Esophagus muscularis mucosa (tissue), 4 donors: ENCODE data around the gene TEDC1. TPM values are rescaled to one million over a fixed set of nuclear protein-coding genes. Genes with fewer than 3 reads are reported as not detected.

ENCODE experiments used
- DNase-seq: peaks from one replicate; pipeline ENCODE4 v3.0.0-alpha.2; 2017; ENCODE audit errors: extremely low spot score
- H3K27ac ChIP-seq, 4 donors: fragments of 200-600 bp; sonication (generic); replicated peaks in 1 of 4; 1 replicate in 3 of 4; 2 replicates in 1 of 4; pipeline ENCODE4 v1.5.1; 2016 to 2019; ENCODE audit warnings: mild to moderate bottlenecking in 1 of 4
- H3K27me3 ChIP-seq, 4 donors: fragments of 200-600 bp; sonication (generic); one replicate each; pipeline versions ENCODE4 v1.5.1 to v1.6.0; 2016 to 2019
- H3K36me3 ChIP-seq, 4 donors: fragments of 200-600 bp; sonication (generic); one replicate each; pipeline ENCODE4 v1.5.1; 2016 to 2019
- H3K4me1 ChIP-seq, 4 donors: fragments of 200-600 bp; sonication (generic); one replicate each; pipeline ENCODE4 v1.5.1; 2016 to 2019
- H3K4me3 ChIP-seq, 4 donors: fragments of 200-600 bp; sonication (generic); 1 replicate in 2 of 4; 2 replicates in 2 of 4; pipeline ENCODE4 v1.5.1; 2016 to 2019; ENCODE audit warnings: mild to moderate bottlenecking in 4 of 4, moderate library complexity in 1 of 4
- H3K9me3 ChIP-seq, 4 donors: fragments of 200-600 bp; sonication (generic); 1 replicate in 3 of 4; 2 replicates in 1 of 4; pipeline ENCODE4 v1.5.1; 2016 to 2019
- EP300 ChIP-seq: sonication (generic); formaldehyde crosslinking; IDR thresholded peaks from one replicate; pipeline ENCODE4 v1.6.1; 2017; ENCODE audit warnings: antibody characterized with exemption
- POLR2A ChIP-seq: fragments of 450-650 bp; IDR thresholded peaks from one replicate; pipeline ENCODE4 v1.6.1; 2017; ENCODE audit warnings: antibody characterized with exemption, moderate library complexity, mild to moderate bottlenecking, low read depth
- POLR2AphosphoS5 ChIP-seq, 2 donors: sonication (generic); formaldehyde crosslinking; IDR thresholded peaks; one replicate each; pipeline ENCODE4 v1.6.1; 2017; ENCODE audit warnings: antibody characterized with exemption in 2 of 2
- WGBS: methylation state at CpG from one replicate; pipeline ENCODE4 v1.1.5; 2018; 5-methylcytosine and 5-hydroxymethylcytosine counted together
- intact Hi-C: fragments of 100-400 bp; cut with DNase I; formaldehyde crosslinking; loops from one replicate; pipeline ENCODE4 v1.15.1; 2023
- total RNA-seq, 4 donors: library from RNA; depleted of rRNA; stranded (reverse); fragments of >200 nt; gene quantifications; one replicate each; pipeline versions ENCODE4 v1.1.0 to v1.2.1, GENCODE V29; 2016
- TF ChIP-seq, protein P1 (sequence below), 3 experiments: fragments of 200-600 bp in 2 of 3; fragments of 450-650 bp in 1 of 3; sonication (generic) in 2 of 3; IDR thresholded peaks; one replicate each; pipeline ENCODE4 v1.5.1; 2017 to 2019; ENCODE audit warnings: antibody characterized with exemption in 3 of 3, mild to moderate bottlenecking in 2 of 3, moderate library complexity in 1 of 3

The TEDC1 gene
- total RNA-seq, 4 donors from 2014 or later: 3.8 to 6.6 (median 4.7) TPM

DNA sequence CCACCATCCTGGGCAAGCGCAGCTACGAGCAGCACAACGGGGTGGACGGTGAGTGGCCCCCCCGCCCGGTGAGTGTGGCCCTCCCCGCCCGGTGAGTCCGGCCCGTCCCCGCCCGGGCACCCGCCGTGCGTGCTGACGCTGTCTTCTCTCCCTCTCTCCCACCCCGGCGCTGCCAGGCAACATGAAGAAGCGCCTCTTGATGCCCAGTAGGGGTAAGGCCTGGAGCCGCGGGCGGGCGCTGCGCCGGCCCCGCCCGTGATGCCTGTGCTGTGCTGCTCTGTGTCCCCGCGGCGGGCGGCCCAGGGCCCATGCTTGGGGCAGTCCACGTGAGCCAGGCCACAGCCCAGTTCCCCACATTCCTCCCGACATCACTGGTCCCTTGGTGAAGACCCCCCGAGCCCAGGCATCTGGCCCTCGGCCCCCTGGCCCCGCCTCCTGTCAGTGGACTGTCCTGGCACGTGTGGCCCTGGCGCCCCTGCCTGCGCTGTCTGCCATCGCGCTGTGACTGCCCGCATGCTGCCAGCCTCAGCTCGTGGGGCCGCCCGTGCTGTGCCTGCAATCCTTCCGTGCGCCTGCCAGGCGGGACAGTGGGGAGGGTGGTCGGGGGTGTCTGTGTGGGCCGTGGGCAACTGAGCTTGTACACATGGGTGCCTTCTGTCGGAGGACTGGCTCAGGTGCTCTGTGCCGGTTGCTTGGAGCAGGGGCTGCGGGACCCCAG, 24.4 kb upstream of the TEDC1 start:
- Histone ChIP-seq H3K27ac (peak overlapping the region in 3 of 4 donors; percentile 84 to 99 (median 93)), H3K27me3 (no peaks in the 10 kb centered on the region)
- 93% methylated on average over 33 of the region's 53 CpGs for WGBS

DNA sequence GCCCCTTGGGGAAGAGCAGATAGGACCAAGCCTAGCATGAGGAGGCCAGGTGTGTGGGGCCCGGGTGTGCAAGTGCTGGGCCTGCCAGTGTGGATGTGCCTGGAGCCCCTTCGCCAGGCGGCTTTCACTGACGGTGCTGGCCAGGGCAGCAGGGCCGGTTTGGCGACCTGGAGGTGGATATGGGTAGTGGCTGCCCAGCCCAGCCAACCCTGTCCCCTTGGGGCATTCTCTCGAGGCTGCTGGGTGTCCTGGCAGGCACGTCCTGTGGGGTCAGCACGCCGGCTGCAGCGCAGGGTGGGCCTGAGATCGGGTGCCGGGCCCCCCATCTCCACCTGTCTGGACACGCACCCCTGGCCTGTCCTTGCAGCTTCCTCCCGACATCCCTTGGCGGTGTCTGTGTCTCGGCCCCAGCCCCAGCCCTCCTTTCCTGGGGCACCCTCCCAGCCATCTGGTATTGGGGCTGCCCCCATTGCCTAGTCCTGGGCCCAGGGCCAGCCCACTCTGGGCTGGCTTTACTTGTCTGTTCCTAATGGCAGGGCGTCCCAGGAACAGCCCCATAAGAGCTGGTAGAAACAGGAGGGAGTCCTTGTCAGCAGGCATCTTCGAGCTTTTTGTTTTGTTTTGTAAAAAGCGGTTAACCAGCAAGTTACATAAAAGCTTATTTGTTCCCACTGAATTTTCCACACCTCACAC, 23.7 kb upstream of the TEDC1 start:
- intact Hi-C loops: no loop called here
- Histone ChIP-seq H3K4me3 (no peak overlapping the region), H3K9me3 (no peaks in the 10 kb centered on the region), H3K27me3 (no peaks in the 10 kb centered on the region), H3K36me3 (peaks cover 33 to 83% (median 62%) of the 10 kb centered on the region in 4 donors), H3K4me1 (peaks cover 49 to 75% (median 54%) of the 10 kb centered on the region in 4 donors), H3K27ac (peak overlapping the region; percentile 84 to 99 (median 94))
- DNase-seq: no peak
- TF ChIP-seq, protein P1, sequence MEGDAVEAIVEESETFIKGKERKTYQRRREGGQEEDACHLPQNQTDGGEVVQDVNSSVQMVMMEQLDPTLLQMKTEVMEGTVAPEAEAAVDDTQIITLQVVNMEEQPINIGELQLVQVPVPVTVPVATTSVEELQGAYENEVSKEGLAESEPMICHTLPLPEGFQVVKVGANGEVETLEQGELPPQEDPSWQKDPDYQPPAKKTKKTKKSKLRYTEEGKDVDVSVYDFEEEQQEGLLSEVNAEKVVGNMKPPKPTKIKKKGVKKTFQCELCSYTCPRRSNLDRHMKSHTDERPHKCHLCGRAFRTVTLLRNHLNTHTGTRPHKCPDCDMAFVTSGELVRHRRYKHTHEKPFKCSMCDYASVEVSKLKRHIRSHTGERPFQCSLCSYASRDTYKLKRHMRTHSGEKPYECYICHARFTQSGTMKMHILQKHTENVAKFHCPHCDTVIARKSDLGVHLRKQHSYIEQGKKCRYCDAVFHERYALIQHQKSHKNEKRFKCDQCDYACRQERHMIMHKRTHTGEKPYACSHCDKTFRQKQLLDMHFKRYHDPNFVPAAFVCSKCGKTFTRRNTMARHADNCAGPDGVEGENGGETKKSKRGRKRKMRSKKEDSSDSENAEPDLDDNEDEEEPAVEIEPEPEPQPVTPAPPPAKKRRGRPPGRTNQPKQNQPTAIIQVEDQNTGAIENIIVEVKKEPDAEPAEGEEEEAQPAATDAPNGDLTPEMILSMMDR (IDR thresholded peaks at IDR 0.05): no peak
- TF ChIP-seq EP300: no peak
- TF ChIP-seq POLR2A: no peak
- no peak for TF ChIP-seq POLR2AphosphoS5 (IDR thresholded peaks at IDR 0.05)
- 84% methylated on average over 15 of the region's 20 CpGs for WGBS

More for the DNA sequence above, 24.4 kb upstream of the TEDC1 start:
- peaks cover 33 to 90% (median 69%) of the 10 kb centered on the region in 4 donors for H3K36me3 ChIP-seq
- H3K9me3 ChIP-seq: no peaks in the 10 kb centered on the region
- TF ChIP-seq, protein P1 (IDR thresholded peaks at IDR 0.05): no peak
- TF ChIP-seq EP300: no peak
- TF ChIP-seq POLR2A: no peak
- TF ChIP-seq POLR2AphosphoS5 (IDR thresholded peaks at IDR 0.05): no peak
- H3K4me1 ChIP-seq: peaks cover 42 to 68% (median 47%) of the 10 kb centered on the region in 4 donors
- intact Hi-C loops: no loop called here
- no peak overlapping the region for H3K4me3 ChIP-seq
- no peak for DNase-seq

DNA sequence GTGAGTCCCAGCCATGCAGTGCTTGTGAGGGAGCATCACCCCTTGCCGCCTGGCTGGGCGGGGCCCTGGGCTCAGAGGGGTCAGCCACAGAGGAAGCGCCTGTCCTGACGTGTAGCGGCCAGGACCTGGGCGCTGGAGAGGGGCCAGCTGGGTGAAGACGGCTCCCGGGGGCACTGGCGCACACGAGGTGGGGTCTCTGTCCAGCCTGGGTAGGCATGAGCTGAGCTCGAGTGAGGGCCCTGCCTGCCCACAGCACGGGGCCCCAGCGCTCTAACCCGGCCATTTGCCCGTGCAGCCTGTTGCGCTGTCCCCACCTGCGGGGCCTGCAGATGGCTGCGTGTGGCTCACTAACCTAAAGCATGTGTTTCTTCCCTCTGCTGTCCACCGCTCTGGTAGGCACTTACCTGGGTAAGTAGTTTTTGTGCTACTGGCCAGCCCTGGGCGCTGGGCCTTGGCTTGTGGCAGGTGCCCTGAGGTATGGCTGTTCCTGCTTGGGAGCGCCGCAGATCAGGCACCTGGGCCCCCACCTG, 23.0 kb upstream of the TEDC1 start:
- intact Hi-C loops: no loop called here
- Histone ChIP-seq H3K36me3 (peaks cover 30 to 77% (median 58%) of the 10 kb centered on the region in 4 donors), H3K27ac (peak overlapping the region; percentile 84 to 99 (median 94)), H3K27me3 (no peaks in the 10 kb centered on the region), H3K9me3 (no peaks in the 10 kb centered on the region), H3K4me3 (no peak overlapping the region), H3K4me1 (peaks cover 55 to 80% (median 60%) of the 10 kb centered on the region in 4 donors)
- 76% methylated on average over 11 of the region's 22 CpGs for WGBS
- no peak for DNase-seq
- TF ChIP-seq, protein P1 (IDR thresholded peaks at IDR 0.05): no peak
- TF ChIP-seq EP300 (no peak), POLR2A (no peak), POLR2AphosphoS5 (IDR thresholded peaks at IDR 0.05) (no peak)

DNA sequence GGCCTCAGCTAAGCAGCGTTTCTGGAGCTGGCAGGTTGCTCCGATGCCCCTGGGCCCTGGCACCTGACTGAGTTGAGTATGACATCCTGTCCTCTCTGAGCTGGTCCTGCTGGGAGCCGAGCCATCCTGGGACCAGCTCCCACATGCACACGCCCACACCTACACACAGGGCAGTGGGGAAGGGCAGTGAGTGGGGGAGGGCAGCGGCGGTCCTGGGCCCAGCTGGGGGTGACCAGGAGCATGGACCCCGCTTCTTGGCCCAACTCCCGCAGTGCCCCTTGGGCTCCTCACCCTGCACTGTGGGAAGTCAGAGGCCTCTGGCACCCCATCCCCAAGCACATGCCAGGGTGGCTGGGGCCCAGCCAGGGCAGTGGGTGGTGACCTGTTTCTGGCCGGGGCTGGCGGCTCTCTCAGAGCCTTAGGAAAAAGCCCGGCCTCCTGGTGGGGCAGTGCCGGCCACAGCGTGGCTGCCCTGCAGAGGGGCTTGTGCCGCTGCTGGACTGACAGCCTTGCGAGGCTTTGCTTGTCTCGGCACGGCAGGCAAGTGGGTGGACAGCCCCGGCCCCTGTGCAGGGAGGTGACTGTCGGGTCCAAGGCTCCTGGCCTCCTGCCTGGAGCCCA, 22.3 kb upstream of the TEDC1 start:
- no peak for TF ChIP-seq POLR2A
- DNase-seq: no peak
- no peak overlapping the region for H3K4me3 ChIP-seq
- WGBS: 80% methylated on average over 1 of the region's 19 CpGs
- peaks cover 23 to 70% (median 50%) of the 10 kb centered on the region in 4 donors for H3K36me3 ChIP-seq
- H3K27ac ChIP-seq: peak overlapping the region; percentile 84 to 99 (median 94)
- H3K9me3 ChIP-seq: no peaks in the 10 kb centered on the region
- intact Hi-C loops: no loop called here
- no peaks in the 10 kb centered on the region for H3K27me3 ChIP-seq
- peaks cover 63 to 84% (median 68%) of the 10 kb centered on the region in 4 donors for H3K4me1 ChIP-seq
